Glutamatergic neuron (in vitro differentiated cells): ENCODE data around the gene CABYR. TPM values are rescaled to one million over a fixed set of nuclear protein-coding genes. Genes with fewer than 3 reads are reported as not detected.

Experiments used
- DNase-seq: peaks from one replicate; pipeline ENCODE4 v3.0.0; 2022
- H3K27ac Mint-ChIP-seq: one replicate; pipeline ENCODE4 v1.8.0; 2020; ENCODE audit warnings: mild to moderate bottlenecking, mixed read lengths, inconsistent platforms; ENCODE audit not compliant: unreplicated experiment
- H3K27me3 Mint-ChIP-seq: one replicate; pipeline ENCODE4 v1.8.0; 2020; ENCODE audit warnings: mild to moderate bottlenecking, moderate library complexity, mixed read lengths, inconsistent platforms; ENCODE audit not compliant: unreplicated experiment
- H3K36me3 Mint-ChIP-seq: one replicate; pipeline ENCODE4 v1.8.0; 2020; ENCODE audit warnings: mild to moderate bottlenecking, mixed read lengths, inconsistent platforms; ENCODE audit not compliant: unreplicated experiment
- H3K4me1 Mint-ChIP-seq: one replicate; pipeline ENCODE4 v1.8.0; 2020; ENCODE audit warnings: mild to moderate bottlenecking, low read depth, mixed read lengths, inconsistent platforms; ENCODE audit not compliant: unreplicated experiment
- H3K4me3 Mint-ChIP-seq: one replicate; pipeline ENCODE4 v1.8.0; 2020; ENCODE audit warnings: mild to moderate bottlenecking, mixed read lengths, inconsistent platforms; ENCODE audit not compliant: unreplicated experiment
- H3K9me3 Mint-ChIP-seq: one replicate; pipeline ENCODE4 v1.8.0; 2020; ENCODE audit warnings: mild to moderate bottlenecking, moderate library complexity, mixed read lengths, inconsistent platforms; ENCODE audit not compliant: unreplicated experiment
- CTCF ChIP-seq: fragments of 200-600 bp; sonication (generic); IDR thresholded peaks from one replicate; pipeline ENCODE4 v1.5.0; 2021; ENCODE audit not compliant: partially characterized antibody, unreplicated experiment
- total RNA-seq: library from RNA; stranded (reverse); fragmentation: NEBNext Ultra II Directional; extraction: Animal tissue kit (Norgen Biotek cat#: 25700); gene quantifications from one replicate; pipeline ENCODE4 v1.2.1, GENCODE V29; 2021; ENCODE audit not compliant: unreplicated experiment

Gene CABYR
- total RNA-seq, 1 donor from 2014 or later, result 14.0 TPM

- H3K4me3 Mint-ChIP-seq, result no peak overlapping the region
- H3K27ac Mint-ChIP-seq, result no peak overlapping the region
- DNase-seq, result peak; percentile 70
- peaks cover 2% of the 10 kb centered on the region for H3K4me1 Mint-ChIP-seq
- peaks cover 3% of the 10 kb centered on the region for H3K9me3 Mint-ChIP-seq
- H3K27me3 Mint-ChIP-seq, result peaks cover 7% of the 10 kb centered on the region
- peak; percentile 95 for TF ChIP-seq CTCF
- H3K36me3 Mint-ChIP-seq, result no peaks in the 10 kb centered on the region
These were observed 19.9 kb upstream of the CABYR start for GRCh38 chr18:24118750-24119577.

GRCh38 chr18:24120676-24121075, 18.2 kb upstream of the CABYR start:
- Mint-ChIP-seq H3K27ac (no peak overlapping the region), H3K4me1 (no peaks in the 10 kb centered on the region), H3K36me3 (no peaks in the 10 kb centered on the region), H3K9me3 (no peaks in the 10 kb centered on the region), H3K4me3 (no peak overlapping the region), H3K27me3 (peaks cover 7% of the 10 kb centered on the region)
- no peak for TF ChIP-seq CTCF
- DNase-seq, result no peak

- no peak for DNase-seq
- H3K4me1 Mint-ChIP-seq, result no peaks in the 10 kb centered on the region
- H3K36me3 Mint-ChIP-seq, result no peaks in the 10 kb centered on the region
- no peak overlapping the region for H3K4me3 Mint-ChIP-seq
- no peak overlapping the region for H3K27ac Mint-ChIP-seq
- peaks cover 5% of the 10 kb centered on the region for H3K27me3 Mint-ChIP-seq
- TF ChIP-seq CTCF, result no peak
- no peaks in the 10 kb centered on the region for H3K9me3 Mint-ChIP-seq
These were observed 17.2 kb upstream of the CABYR start for GRCh38 chr18:24121625-24122024.

GRCh38 chr18:24126155-24126961, 12.5 kb upstream of the CABYR start:
- no peak overlapping the region for H3K27ac Mint-ChIP-seq
- no peak overlapping the region for H3K4me3 Mint-ChIP-seq
- no peaks in the 10 kb centered on the region for H3K4me1 Mint-ChIP-seq
- DNase-seq, result no peak
- no peaks in the 10 kb centered on the region for H3K36me3 Mint-ChIP-seq
- TF ChIP-seq CTCF, result no peak
- peaks cover 3% of the 10 kb centered on the region for H3K9me3 Mint-ChIP-seq
- H3K27me3 Mint-ChIP-seq, result peaks cover 5% of the 10 kb centered on the region

GRCh38 chr18:24127735-24128134, 11.1 kb upstream of the CABYR start:
- peaks cover 2% of the 10 kb centered on the region for H3K27me3 Mint-ChIP-seq
- no peak overlapping the region for H3K4me3 Mint-ChIP-seq
- H3K9me3 Mint-ChIP-seq, result peaks cover 3% of the 10 kb centered on the region
- no peaks in the 10 kb centered on the region for H3K36me3 Mint-ChIP-seq
- DNase-seq, result no peak
- no peak overlapping the region for H3K27ac Mint-ChIP-seq
- no peak for TF ChIP-seq CTCF
- H3K4me1 Mint-ChIP-seq, result no peaks in the 10 kb centered on the region
